Activated naive CD8-positive, alpha-beta T cell (primary cell): ENCODE measurements around the gene KLHL22.
"Not testable (repeated sequence)": the region's sequence is repeated elsewhere in the genome, so short reads cannot be mapped to it uniquely, and the experiment has no call there.

ENCODE experiments used
- H3K27ac Mint-ChIP-seq: one replicate; pipeline ENCODE4 v1.8.0; 2021; ENCODE audit warnings: mixed read lengths
- H3K27me3 Mint-ChIP-seq: one replicate; pipeline ENCODE4 v1.8.0; 2021; ENCODE audit warnings: mixed read lengths
- H3K36me3 Mint-ChIP-seq: one replicate; pipeline ENCODE4 v1.8.0; 2021; ENCODE audit warnings: mixed read lengths
- H3K4me1 Mint-ChIP-seq: one replicate; pipeline ENCODE4 v1.8.0; 2021; ENCODE audit warnings: low read depth, mixed read lengths
- H3K4me3 Mint-ChIP-seq: one replicate; pipeline ENCODE4 v1.8.0; 2021; ENCODE audit warnings: mild to moderate bottlenecking, mixed read lengths
- H3K9me3 Mint-ChIP-seq: one replicate; pipeline ENCODE4 v1.8.0; 2021; ENCODE audit warnings: low read depth, mixed read lengths

KLHL22 gene

DNA sequence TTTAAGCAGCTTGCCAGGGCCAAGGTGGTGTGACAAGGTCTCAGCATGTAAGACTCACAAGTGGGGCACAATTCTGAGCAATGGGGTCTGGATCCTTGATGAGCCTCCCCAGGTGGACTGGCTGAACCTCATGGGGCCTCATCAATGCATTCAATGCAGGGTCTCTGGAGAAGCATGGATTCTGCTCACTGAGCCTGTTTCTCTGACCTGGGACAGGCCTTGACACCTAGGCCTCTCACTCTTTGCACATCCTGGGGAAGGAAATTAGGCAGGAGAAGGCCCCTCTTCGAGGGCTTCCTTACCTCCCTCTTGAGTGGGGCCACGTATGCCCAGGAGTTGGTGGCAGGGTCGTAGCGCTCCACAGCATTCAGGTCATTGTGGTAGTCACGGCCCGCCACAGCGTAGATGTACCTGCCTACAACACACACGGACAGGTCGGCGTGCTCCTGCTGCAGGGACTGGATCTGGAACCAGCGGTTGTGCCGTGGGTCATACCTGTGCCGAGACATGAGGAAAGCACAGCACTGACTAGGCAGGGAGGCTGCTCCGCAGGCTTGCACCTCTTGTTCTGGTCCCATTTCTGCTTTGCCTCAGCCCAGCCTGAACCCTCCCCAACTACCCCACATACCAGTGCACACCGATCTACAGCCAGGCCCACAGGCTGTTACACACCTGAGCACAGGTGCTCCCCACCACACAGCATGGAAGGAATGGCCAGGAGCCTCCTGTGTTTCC, 37.9 kb downstream of the KLHL22 start:
- Mint-ChIP-seq H3K27me3 (no peaks in the 10 kb centered on the region), H3K36me3 (peaks cover 10% of the 10 kb centered on the region), H3K9me3 (no peaks in the 10 kb centered on the region), H3K4me1 (peaks cover 34% of the 10 kb centered on the region), H3K27ac (no peak overlapping the region), H3K4me3 (no peak overlapping the region)

DNA sequence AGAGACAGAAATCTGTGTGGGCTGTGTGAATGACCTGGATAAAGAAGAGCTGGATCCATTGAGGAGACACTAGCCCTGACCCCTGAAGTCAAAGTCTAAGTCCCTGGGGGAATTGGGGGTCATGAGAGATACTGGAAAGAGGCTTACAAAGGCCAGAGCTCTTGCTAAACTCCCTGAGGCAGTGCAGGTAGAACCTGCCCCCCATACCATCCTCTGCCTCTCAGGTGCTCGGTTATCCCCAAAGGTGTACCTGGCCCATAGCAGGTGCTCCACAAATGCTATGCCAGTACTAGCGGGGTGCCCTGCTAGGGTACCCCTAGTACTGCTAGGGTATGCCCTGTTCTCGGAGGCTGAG, 38.9 kb downstream of the KLHL22 start:
- H3K4me3 Mint-ChIP-seq = no peak overlapping the region
- no peaks in the 10 kb centered on the region for H3K27me3 Mint-ChIP-seq
- H3K27ac Mint-ChIP-seq = no peak overlapping the region
- no peaks in the 10 kb centered on the region for H3K9me3 Mint-ChIP-seq
- peaks cover 29% of the 10 kb centered on the region for H3K4me1 Mint-ChIP-seq
- H3K36me3 Mint-ChIP-seq = peaks cover 10% of the 10 kb centered on the region

DNA sequence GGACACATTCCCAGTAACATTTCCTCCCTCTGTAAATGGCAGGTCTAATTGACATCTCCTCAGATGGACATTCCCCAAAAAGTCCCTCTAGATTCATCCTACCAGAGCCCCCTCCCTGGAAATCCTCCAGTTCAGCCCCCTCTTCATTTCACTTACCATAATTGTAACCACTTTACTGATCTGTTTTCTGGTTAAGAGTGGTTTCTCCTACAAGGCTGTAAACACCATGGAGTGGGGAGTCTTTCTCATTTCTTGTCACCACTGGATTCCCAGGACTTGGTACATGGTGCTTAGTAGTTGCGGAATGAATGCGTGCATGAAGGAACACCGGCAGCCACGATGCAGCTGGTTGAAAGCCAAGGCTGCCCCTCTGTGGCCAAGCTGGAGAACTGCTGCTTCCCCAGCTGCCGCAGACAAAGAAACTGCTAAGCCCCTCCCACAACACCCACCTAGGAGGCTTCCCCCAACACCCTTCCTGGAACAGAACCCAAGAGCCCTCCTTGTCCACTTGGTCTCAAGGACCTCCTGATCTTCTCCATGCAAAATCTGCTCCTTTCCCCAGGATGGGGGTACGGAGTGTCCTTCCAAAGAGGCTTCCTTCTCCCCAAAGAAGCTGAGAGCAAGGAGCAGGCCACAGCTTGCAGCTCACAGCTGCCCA, 39.4 kb downstream of the KLHL22 start:
- Mint-ChIP-seq H3K27me3 (no peaks in the 10 kb centered on the region), H3K4me3 (no peak overlapping the region), H3K36me3 (peaks cover 10% of the 10 kb centered on the region)

DNA sequence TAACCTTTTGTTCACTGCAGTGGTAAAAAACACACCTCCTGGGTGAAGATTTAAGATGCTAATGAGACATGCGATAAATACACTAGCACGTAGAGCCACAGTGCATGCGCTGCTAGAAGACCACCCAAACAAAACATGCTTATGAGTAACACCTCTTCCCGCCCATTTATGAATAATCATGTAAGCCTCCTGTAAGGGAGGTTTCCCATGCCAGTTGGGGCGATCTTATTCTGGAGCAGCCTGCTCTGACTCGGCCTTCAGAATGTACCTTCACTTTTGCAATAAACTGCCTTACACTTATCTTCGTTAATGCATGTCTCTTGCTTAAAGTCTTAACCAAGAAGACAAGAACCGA, 39.9 kb downstream of the KLHL22 start:
- Mint-ChIP-seq H3K4me3 (no peak overlapping the region), H3K9me3 (no peaks in the 10 kb centered on the region), H3K36me3 (peaks cover 13% of the 10 kb centered on the region), H3K27ac (no peak overlapping the region), H3K27me3 (no peaks in the 10 kb centered on the region), H3K4me1 (peaks cover 25% of the 10 kb centered on the region)

More for the DNA sequence above, 39.4 kb downstream of the KLHL22 start:
- Mint-ChIP-seq H3K9me3 (no peaks in the 10 kb centered on the region), H3K4me1 (peaks cover 29% of the 10 kb centered on the region), H3K27ac (no peak overlapping the region)

DNA sequence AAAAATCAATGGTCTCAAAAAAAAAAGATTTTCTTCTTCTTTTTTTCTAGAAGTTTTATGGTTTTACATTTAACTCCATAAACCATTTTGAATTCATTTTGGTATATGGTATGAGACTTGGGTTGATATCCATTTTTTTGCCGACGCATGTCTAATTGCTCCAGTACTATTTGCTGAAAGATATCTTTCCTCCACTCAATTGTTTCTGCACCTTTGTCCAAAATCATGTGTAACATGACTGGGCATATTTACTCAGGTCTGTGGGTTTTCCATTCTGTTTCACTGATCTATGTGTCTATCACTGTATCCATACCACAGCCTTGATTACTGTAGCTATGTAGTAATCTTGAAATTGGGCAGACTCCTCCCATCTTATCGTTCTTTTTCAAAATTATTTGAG, 42.4 kb downstream of the KLHL22 start:
- Mint-ChIP-seq H3K27me3 (no peaks in the 10 kb centered on the region), H3K36me3 (peaks cover 7% of the 10 kb centered on the region), H3K4me3 (no peak overlapping the region), H3K4me1 (peaks cover 11% of the 10 kb centered on the region), H3K9me3 (no peaks in the 10 kb centered on the region), H3K27ac (no peak overlapping the region)

DNA sequence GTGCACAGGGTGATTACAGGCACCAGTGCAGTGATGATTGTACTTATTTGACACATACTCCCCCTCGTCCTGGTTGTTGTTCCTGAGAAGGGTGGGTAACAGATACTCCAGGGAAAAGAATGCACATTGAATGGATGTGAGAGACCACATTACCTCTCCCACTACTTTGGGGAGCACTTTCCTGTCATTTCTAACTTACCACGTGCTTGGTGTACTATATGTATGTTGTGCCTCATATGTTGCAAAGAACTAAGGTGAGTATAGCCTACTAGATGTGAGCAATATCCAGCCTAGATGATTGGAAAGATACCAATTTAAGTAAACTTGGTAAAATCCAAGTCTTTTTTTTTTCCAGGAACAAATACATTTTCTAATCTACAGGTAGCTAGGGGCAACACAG, 43.7 kb downstream of the KLHL22 start:
- no peak overlapping the region for H3K27ac Mint-ChIP-seq

DNA sequence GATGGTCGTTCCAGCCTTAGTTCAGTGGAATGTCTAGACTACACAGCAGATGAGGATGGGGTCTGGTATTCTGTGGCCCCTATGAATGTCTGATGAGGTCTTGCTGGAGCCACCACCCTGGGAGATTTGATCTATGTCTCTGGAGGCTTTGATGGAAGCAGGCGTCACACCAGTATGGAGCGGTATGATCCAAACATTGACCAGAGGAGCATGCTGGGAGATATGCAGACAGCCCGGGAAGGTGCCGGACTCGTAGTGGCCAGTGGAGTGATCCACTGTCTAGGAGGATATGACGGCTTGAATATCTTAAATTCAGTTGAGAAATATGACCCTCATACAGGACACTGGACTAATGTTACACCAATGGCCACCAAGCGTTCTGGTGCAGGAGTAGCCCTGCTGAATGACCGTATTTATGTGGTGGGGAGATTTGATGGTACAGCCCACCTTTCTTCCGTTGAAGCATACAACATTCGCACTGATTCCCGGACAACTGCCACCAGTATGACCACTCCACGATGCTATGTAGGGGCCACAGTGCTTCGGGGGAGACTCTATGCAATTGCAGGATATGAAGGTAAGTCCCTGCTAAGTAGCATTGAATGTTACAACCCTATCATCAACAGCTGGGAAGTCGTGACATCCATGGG, 44.3 kb downstream of the KLHL22 start:
- H3K4me1 Mint-ChIP-seq, H3K9me3 Mint-ChIP-seq, H3K4me3 Mint-ChIP-seq, H3K36me3 Mint-ChIP-seq, H3K27ac Mint-ChIP-seq, H3K27me3 Mint-ChIP-seq: not testable (repeated sequence)

More for the DNA sequence above, 43.7 kb downstream of the KLHL22 start:
- no peaks in the 10 kb centered on the region for H3K9me3 Mint-ChIP-seq
- H3K27me3 Mint-ChIP-seq = no peaks in the 10 kb centered on the region
- H3K36me3 Mint-ChIP-seq = peaks cover 7% of the 10 kb centered on the region
- no peak overlapping the region for H3K4me3 Mint-ChIP-seq
- peaks cover 11% of the 10 kb centered on the region for H3K4me1 Mint-ChIP-seq

DNA sequence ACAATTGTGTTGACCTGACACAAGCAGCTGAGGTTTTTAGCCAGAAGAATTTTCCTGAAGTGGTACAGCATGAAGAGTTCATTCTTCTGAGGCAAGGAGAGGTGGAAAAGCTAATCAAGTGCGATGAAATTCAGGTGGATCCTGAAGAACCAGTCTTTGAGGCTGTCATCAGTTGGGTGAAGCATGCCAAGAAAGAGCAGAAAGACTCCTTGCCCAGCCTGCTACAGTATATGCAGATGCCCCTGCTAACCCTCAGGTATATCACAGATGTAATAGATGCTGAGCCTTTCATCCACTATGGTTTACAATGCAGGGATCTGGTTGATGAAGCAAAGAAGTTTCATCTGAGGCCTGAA, 45.1 kb downstream of the KLHL22 start:
- no peak overlapping the region for H3K4me3 Mint-ChIP-seq
- H3K27me3 Mint-ChIP-seq = no peaks in the 10 kb centered on the region
- no peak overlapping the region for H3K27ac Mint-ChIP-seq
- no peaks in the 10 kb centered on the region for H3K9me3 Mint-ChIP-seq
- no peaks in the 10 kb centered on the region for H3K4me1 Mint-ChIP-seq
- peaks cover 7% of the 10 kb centered on the region for H3K36me3 Mint-ChIP-seq

DNA sequence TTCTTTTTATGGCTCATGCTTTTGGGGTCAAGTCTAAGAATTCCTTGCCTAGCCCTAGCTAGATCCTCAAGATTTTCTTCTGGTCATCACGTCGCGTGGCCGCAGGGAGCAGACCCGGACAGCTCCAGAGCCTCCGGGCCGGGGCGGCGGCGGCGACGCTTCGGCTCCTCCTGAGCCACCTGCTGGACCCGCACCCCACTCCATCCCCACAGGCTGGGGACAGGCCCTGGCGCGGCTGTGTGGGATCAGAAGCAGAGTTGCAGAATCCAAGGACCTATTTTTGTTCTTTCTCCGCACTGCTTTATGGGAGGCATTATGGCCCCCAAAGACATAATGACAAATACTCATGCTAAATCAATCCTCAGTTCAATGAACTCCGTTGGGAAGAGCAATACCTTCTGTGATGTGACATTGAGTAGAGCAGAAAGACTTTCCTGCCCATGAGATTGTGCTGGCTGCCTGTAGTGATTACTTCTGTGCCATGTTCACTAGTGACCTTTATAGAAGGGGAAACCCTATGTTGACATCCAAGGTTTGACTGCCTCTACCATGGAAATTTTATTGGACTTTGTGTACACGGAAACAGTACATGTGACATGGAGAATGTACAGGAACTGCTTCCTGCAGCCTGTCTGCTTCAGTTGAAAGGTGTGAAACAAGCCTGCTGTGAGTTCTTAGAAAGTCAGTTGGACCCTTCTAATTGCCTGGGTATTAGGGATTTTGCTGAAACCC, 45.6 kb downstream of the KLHL22 start:
- Mint-ChIP-seq H3K27me3 (no peaks in the 10 kb centered on the region), H3K27ac (no peak overlapping the region), H3K4me1 (no peaks in the 10 kb centered on the region), H3K4me3 (no peak overlapping the region), H3K36me3 (peaks cover 5% of the 10 kb centered on the region), H3K9me3 (no peaks in the 10 kb centered on the region)

DNA sequence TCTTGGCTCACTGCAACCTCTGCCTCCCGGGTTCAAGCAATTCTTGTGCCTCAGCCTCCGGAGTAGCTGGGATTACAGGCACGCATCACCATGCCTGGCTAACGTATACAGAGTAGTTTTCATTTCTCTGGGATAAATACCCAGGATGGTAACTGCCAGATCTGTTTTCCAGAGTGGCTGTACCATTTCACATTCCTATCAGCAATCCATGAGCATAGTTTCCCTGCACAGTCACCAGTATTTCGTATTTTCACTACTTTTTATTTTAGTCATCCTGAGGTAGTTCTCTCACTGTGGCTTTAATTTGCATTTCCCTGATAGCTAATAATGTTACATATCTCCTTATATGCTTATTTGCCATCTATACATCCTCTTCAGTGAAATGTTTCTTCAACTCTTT, 47.0 kb downstream of the KLHL22 start:
- Mint-ChIP-seq H3K4me3 (no peak overlapping the region), H3K4me1 (no peaks in the 10 kb centered on the region), H3K27me3 (no peaks in the 10 kb centered on the region), H3K9me3 (no peaks in the 10 kb centered on the region), H3K36me3 (peaks cover 6% of the 10 kb centered on the region), H3K27ac (no peak overlapping the region)

DNA sequence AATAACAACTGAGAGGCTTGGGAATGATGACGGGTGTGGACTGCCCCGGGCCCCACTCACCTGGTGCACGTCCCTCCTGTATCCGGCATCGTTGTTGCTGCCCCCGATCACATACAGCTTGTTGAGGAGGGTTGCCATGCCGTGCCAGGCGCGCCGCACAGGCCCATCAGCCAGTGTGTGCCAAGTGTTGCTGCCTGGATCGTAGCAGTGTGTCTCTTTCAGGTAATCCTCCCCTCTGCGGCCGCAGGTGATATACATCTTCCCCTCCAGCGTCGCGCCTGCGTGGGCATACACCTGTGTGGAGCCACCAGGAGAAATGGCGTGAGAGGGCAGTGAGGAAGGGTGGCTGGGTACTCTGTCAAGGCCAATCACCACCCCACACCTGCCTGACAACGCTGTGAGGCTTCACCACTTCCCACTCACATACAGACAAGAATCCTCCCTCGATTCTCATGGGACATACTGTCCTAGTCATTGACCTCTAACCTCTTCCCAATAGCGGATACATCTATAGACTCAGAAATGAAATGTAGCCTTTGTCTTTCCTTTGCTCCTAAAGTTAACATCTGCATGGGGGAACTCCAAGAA, 49.1 kb downstream of the KLHL22 start:
- H3K4me1 Mint-ChIP-seq = no peaks in the 10 kb centered on the region
- peaks cover 10% of the 10 kb centered on the region for H3K36me3 Mint-ChIP-seq
- no peak overlapping the region for H3K4me3 Mint-ChIP-seq
- H3K9me3 Mint-ChIP-seq = no peaks in the 10 kb centered on the region
- H3K27ac Mint-ChIP-seq = no peak overlapping the region
- H3K27me3 Mint-ChIP-seq = no peaks in the 10 kb centered on the region

DNA sequence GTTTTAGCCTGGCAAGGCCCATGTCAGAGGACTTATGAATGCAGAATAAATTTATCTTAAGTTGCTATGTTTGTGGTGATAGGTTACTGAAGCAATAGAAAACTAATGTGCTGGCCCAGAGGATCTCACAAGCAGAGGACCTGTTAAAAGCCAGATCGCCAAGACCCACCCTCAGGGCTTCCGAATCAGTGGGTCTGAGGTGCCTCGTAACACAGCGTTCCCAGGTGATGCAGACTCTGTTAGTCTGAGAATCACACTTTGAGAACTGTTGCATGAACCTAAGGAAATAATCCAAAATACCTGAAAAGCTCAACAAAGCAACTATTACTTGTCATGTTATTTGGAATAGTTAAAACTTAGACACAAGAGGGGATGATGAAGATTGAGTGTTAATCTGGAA, 51.3 kb downstream of the KLHL22 start:
- H3K4me3 Mint-ChIP-seq = no peak overlapping the region
- no peaks in the 10 kb centered on the region for H3K4me1 Mint-ChIP-seq
- no peaks in the 10 kb centered on the region for H3K27me3 Mint-ChIP-seq
- H3K36me3 Mint-ChIP-seq = peaks cover 6% of the 10 kb centered on the region
- no peak overlapping the region for H3K27ac Mint-ChIP-seq
- H3K9me3 Mint-ChIP-seq = no peaks in the 10 kb centered on the region

DNA sequence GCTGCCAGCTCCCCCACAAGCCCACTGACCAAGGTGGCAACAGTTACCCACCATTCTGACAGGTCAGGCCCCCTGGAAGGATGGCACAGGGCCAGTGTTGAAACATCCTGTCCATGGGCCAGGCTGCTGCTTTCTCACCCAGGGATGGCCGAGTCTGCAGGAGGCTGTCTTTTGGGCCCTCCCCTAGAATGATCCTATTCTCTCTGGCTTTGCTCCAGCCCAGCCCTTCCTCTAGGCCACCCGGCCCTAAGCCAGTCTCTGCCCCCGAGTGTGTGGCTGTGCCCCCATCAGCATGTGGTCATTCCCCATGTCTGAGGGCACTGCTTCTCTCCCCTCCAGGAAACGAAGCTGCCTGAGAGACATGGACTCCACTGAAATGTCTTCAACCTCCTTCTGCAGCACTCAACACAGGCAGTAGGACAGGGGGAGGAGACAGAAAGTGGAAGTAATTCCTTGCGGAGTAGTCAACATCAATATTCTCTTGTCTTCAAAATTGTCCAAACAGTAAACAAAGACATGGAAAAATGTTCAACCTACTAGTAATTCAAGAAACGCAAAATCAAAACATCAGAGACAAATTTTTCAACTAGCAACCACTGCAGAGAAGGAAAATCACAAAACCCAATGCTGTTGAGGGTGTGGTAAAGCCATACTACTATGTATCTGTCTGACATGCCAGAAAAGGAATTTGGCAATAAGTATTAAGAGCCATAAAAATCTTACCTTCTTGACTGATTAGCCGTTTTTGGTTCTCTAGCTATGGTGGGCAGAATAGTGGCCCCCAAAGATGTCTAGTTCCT, 52.9 kb downstream of the KLHL22 start:
- no peaks in the 10 kb centered on the region for H3K9me3 Mint-ChIP-seq
- H3K4me1 Mint-ChIP-seq = peaks cover 3% of the 10 kb centered on the region
- peaks cover 6% of the 10 kb centered on the region for H3K36me3 Mint-ChIP-seq
- no peak overlapping the region for H3K27ac Mint-ChIP-seq
- no peaks in the 10 kb centered on the region for H3K27me3 Mint-ChIP-seq
- H3K4me3 Mint-ChIP-seq = no peak overlapping the region
